ENCODE data around the gene NLK.
A peak's percentile ranks its signal among the peaks of the same experiment; 100 is the strongest.
"Not testable (repeated sequence)": the region's sequence is repeated elsewhere in the genome, so short reads cannot be mapped to it uniquely, and the experiment has no call there.

The NLK gene

GRCh38 chr17:28020515-28020914, 22.0 kb upstream of the NLK start:
- H3K4me3 ChIP-seq (ENCODE audit: low read depth, low read length) = no peak overlapping the region
- TF ChIP-seq CTCF (conservative IDR thresholded peaks at IDR 0.05; ENCODE audit: low read depth, low read length) = no peak
- no peak for DNase-seq (ENCODE audit: low read depth)

GRCh38 chr17:28029044-28029443, 13.4 kb upstream of the NLK start:
- H3K4me3 ChIP-seq (ENCODE audit: low read depth, low read length) = no peak overlapping the region
- TF ChIP-seq CTCF (conservative IDR thresholded peaks at IDR 0.05; ENCODE audit: low read depth, low read length) = no peak
- no peak for DNase-seq (ENCODE audit: low read depth)

GRCh38 chr17:28030386-28030785, 12.1 kb upstream of the NLK start:
- no peak for DNase-seq (ENCODE audit: low read depth)
- H3K4me3 ChIP-seq (ENCODE audit: low read depth, low read length) = no peak overlapping the region
- TF ChIP-seq CTCF (conservative IDR thresholded peaks at IDR 0.05; ENCODE audit: low read depth, low read length) = no peak

- no peak for TF ChIP-seq CTCF (conservative IDR thresholded peaks at IDR 0.05; ENCODE audit: low read depth, low read length)
- H3K4me3 ChIP-seq (ENCODE audit: low read depth, low read length) = no peak overlapping the region
- DNase-seq (ENCODE audit: low read depth) = no peak
Observed at GRCh38 chr17:28031174-28031573, 11.3 kb upstream of the NLK start.

- TF ChIP-seq CTCF (conservative IDR thresholded peaks at IDR 0.05; ENCODE audit: low read depth, low read length) = no peak
- no peak overlapping the region for H3K4me3 ChIP-seq (ENCODE audit: low read depth, low read length)
- peak; percentile 81 for DNase-seq (ENCODE audit: low read depth)
Observed at GRCh38 chr17:28033972-28034714, 8.3 kb upstream of the NLK start.

- not testable (repeated sequence) for H3K4me3 ChIP-seq (ENCODE audit: low read depth, low read length); DNase-seq (ENCODE audit: low read depth)
Observed at GRCh38 chr17:28035452-28035851, 7.0 kb upstream of the NLK start.

- not testable (repeated sequence) for DNase-seq (ENCODE audit: low read depth); H3K4me3 ChIP-seq (ENCODE audit: low read depth, low read length)
Observed at GRCh38 chr17:28035884-28036283, 6.6 kb upstream of the NLK start.

- DNase-seq (ENCODE audit: low read depth) = peak; percentile 51
- TF ChIP-seq CTCF (conservative IDR thresholded peaks at IDR 0.05; ENCODE audit: low read depth, low read length) = no peak
- no peak overlapping the region for H3K4me3 ChIP-seq (ENCODE audit: low read depth, low read length)
Observed at GRCh38 chr17:28038802-28039201, 3.7 kb upstream of the NLK start.

Data from choroid plexus epithelial cell (primary cell).